ENCODE results near the gene AKAP6. TPM values are rescaled to one million over a fixed set of nuclear protein-coding genes. Genes with fewer than 3 reads are reported as not detected.

AKAP6 gene
- total and polyA plus RNA-seq, 2 experiments from 2014 or later = 0.38 to 0.42 TPM

DNA sequence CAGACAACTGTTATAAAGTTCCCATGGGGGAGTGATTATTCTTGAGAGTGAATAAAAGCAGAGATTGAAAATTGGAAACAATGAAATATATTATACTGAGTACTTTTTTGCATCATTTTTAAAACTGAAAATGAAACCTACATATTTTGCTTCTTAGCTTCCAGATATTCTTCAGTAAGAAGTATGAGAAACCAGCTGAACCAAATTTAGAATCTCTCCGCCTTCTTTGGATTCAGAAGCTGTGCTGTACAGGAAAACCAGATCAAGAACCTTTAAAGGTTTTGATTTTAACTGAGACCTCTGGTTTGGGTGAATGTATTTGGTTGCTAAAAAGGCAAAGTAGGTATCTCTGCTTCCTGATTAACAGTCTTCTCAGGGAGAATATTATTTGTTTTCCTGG is 109.4 kb downstream of the AKAP6 start (continued):
- TF ChIP-seq EZH2 (IDR thresholded peaks at IDR 0.05; ENCODE audit: low read depth, unreplicated experiment) = no peak
- TF ChIP-seq STAT1 (IDR thresholded peaks at IDR 0.05; ENCODE audit: unreplicated experiment) = no peak

DNA sequence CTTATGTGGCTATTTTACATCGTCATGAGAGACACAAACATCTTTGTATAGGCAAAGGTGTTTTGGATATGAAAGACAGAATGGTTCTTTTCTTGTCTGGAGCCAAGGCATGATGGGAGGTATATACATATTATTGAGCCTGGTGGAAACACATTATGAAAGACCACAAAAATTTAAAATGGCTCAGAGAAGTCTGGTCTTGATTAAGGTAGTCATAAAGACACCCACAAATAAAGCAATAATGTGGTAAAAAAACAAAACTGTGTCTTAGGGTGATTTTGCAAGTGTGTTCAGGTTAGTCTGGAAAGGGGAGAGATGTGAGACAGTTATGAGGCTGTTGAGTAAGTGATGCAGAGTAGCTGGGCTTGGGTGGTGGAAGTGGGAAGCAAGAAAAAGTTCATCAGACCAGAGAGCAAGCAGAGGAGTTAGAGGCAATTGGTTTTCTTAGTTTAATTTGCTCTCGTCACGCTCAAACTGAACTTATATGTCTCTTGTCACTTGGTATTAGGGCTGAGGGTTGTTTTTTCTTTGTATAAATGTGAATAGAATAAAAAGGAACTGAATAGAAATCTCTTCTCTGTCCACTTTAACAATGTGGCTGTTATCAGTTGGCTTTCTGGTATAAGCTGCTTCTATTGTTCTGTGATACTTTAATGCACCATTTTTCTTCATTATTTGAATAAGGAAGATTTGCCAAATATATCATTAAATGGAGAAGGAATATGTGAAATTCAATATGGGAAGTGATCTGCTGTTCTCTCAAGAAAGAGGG is 115.0 kb downstream of the AKAP6 start:
- H3K9me3 Mint-ChIP-seq = peaks cover 2% of the 10 kb centered on the region; the same call in 1 of the 3 replicates
- Histone ChIP-seq H2AFZ (no peak overlapping the region), H3K4me1 (ENCODE audit: insufficient read depth) (no peaks in the 10 kb centered on the region), H3K36me3 (ENCODE audit: insufficient read depth) (no peaks in the 10 kb centered on the region), H3F3A (replicated peaks; ENCODE audit: low read depth) (no peaks in the 10 kb centered on the region), H3K27me3 (ENCODE audit: insufficient read depth) (no peaks in the 10 kb centered on the region), H3K4me3 (no peak overlapping the region), H3K27ac (ENCODE audit: low read depth) (no peak overlapping the region), H3K9me2 (ENCODE audit: insufficient read depth) (no peaks in the 10 kb centered on the region; the same call in 1 of the 2 replicates), H3K79me2 (replicated peaks; ENCODE audit: insufficient read depth) (no peaks in the 10 kb centered on the region), H3K4me2 (no peak overlapping the region), H4K20me1 (replicated peaks; ENCODE audit: insufficient read depth) (no peaks in the 10 kb centered on the region)
- H3K4me3 Mint-ChIP-seq = no peak overlapping the region
- H3K4me1 Mint-ChIP-seq = no peaks in the 10 kb centered on the region; the same call in 1 of the 3 replicates
- H3K36me3 Mint-ChIP-seq (ENCODE audit: low read depth) = no peaks in the 10 kb centered on the region
- no peak overlapping the region for H3K27ac Mint-ChIP-seq
- ATAC-seq (no peak), DNase-seq (ENCODE audit: low spot score) (no peak)
- no peaks in the 10 kb centered on the region for H3K27me3 Mint-ChIP-seq (ENCODE audit: insufficient read depth, low read depth, poor library complexity)
- TF ChIP-seq STAT1 (IDR thresholded peaks at IDR 0.05; ENCODE audit: unreplicated experiment) (no peak), CREB1 (CRISPR knock-in tag; IDR thresholded peaks at IDR 0.05; ENCODE audit: low read depth) (no peak), JUNB (IDR thresholded peaks at IDR 0.05; ENCODE audit: unreplicated experiment) (no peak), ZNF114 (CRISPR knock-in tag; IDR thresholded peaks at IDR 0.05) (no peak), EZH2 (IDR thresholded peaks at IDR 0.05; ENCODE audit: low read depth, unreplicated experiment) (no peak), POLR2AphosphoS5 (IDR thresholded peaks at IDR 0.05; ENCODE audit: low read depth) (no peak), EZH2phosphoT487 (IDR thresholded peaks at IDR 0.05; ENCODE audit: unreplicated experiment) (no peak), ZNF331 (CRISPR knock-in tag; IDR thresholded peaks at IDR 0.05; ENCODE audit: low read depth) (no peak), NANOG (IDR thresholded peaks at IDR 0.05; ENCODE audit: borderline replicate concordance) (no peak)
- TF ChIP-seq, protein P1, sequence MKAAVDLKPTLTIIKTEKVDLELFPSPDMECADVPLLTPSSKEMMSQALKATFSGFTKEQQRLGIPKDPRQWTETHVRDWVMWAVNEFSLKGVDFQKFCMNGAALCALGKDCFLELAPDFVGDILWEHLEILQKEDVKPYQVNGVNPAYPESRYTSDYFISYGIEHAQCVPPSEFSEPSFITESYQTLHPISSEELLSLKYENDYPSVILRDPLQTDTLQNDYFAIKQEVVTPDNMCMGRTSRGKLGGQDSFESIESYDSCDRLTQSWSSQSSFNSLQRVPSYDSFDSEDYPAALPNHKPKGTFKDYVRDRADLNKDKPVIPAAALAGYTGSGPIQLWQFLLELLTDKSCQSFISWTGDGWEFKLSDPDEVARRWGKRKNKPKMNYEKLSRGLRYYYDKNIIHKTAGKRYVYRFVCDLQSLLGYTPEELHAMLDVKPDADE (IDR thresholded peaks at IDR 0.05) = no peak
- TF ChIP-seq, protein P2, sequence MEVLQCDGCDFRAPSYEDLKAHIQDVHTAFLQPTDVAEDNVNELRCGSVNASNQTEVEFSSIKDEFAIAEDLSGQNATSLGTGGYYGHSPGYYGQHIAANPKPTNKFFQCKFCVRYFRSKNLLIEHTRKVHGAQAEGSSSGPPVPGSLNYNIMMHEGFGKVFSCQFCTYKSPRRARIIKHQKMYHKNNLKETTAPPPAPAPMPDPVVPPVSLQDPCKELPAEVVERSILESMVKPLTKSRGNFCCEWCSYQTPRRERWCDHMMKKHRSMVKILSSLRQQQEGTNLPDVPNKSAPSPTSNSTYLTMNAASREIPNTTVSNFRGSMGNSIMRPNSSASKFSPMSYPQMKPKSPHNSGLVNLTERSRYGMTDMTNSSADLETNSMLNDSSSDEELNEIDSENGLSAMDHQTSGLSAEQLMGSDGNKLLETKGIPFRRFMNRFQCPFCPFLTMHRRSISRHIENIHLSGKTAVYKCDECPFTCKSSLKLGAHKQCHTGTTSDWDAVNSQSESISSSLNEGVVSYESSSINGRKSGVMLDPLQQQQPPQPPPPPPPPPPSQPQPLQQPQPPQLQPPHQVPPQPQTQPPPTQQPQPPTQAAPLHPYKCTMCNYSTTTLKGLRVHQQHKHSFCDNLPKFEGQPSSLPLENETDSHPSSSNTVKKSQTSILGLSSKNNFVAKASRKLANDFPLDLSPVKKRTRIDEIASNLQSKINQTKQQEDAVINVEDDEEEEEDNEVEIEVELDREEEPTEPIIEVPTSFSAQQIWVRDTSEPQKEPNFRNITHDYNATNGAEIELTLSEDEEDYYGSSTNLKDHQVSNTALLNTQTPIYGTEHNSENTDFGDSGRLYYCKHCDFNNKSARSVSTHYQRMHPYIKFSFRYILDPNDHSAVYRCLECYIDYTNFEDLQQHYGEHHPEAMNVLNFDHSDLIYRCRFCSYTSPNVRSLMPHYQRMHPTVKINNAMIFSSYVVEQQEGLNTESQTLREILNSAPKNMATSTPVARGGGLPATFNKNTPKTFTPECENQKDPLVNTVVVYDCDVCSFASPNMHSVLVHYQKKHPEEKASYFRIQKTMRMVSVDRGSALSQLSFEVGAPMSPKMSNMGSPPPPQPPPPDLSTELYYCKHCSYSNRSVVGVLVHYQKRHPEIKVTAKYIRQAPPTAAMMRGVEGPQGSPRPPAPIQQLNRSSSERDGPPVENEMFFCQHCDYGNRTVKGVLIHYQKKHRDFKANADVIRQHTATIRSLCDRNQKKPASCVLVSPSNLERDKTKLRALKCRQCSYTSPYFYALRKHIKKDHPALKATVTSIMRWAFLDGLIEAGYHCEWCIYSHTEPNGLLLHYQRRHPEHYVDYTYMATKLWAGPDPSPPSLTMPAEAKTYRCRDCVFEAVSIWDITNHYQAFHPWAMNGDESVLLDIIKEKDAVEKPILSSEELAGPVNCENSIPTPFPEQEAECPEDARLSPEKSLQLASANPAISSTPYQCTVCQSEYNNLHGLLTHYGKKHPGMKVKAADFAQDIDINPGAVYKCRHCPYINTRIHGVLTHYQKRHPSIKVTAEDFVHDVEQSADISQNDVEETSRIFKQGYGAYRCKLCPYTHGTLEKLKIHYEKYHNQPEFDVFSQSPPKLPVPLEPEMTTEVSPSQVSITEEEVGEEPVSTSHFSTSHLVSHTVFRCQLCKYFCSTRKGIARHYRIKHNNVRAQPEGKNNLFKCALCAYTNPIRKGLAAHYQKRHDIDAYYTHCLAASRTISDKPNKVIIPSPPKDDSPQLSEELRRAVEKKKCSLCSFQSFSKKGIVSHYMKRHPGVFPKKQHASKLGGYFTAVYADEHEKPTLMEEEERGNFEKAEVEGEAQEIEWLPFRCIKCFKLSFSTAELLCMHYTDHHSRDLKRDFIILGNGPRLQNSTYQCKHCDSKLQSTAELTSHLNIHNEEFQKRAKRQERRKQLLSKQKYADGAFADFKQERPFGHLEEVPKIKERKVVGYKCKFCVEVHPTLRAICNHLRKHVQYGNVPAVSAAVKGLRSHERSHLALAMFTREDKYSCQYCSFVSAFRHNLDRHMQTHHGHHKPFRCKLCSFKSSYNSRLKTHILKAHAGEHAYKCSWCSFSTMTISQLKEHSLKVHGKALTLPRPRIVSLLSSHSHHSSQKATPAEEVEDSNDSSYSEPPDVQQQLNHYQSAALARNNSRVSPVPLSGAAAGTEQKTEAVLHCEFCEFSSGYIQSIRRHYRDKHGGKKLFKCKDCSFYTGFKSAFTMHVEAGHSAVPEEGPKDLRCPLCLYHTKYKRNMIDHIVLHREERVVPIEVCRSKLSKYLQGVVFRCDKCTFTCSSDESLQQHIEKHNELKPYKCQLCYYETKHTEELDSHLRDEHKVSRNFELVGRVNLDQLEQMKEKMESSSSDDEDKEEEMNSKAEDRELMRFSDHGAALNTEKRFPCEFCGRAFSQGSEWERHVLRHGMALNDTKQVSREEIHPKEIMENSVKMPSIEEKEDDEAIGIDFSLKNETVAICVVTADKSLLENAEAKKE (CRISPR knock-in tag; IDR thresholded peaks at IDR 0.05) = no peak
- TF ChIP-seq, protein P3, sequence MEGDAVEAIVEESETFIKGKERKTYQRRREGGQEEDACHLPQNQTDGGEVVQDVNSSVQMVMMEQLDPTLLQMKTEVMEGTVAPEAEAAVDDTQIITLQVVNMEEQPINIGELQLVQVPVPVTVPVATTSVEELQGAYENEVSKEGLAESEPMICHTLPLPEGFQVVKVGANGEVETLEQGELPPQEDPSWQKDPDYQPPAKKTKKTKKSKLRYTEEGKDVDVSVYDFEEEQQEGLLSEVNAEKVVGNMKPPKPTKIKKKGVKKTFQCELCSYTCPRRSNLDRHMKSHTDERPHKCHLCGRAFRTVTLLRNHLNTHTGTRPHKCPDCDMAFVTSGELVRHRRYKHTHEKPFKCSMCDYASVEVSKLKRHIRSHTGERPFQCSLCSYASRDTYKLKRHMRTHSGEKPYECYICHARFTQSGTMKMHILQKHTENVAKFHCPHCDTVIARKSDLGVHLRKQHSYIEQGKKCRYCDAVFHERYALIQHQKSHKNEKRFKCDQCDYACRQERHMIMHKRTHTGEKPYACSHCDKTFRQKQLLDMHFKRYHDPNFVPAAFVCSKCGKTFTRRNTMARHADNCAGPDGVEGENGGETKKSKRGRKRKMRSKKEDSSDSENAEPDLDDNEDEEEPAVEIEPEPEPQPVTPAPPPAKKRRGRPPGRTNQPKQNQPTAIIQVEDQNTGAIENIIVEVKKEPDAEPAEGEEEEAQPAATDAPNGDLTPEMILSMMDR (conservative IDR thresholded peaks at IDR 0.05; ENCODE audit: low read depth in 2 of 2) = no peak

All from GM23338 (cell line).